Left cardiac atrium (tissue), 4 donors: ENCODE data around the gene PHOX2A. TPM values are rescaled to one million over a fixed set of nuclear protein-coding genes. Genes with fewer than 3 reads are reported as not detected.
"Not testable (repeated sequence)": the region's sequence is repeated elsewhere in the genome, so short reads cannot be mapped to it uniquely, and the experiment has no call there.

ENCODE experiments used
- ATAC-seq, 2 donors: fragments of 200-7000 bp; cut with Tn5 transposase; one replicate each; pipeline ENCODE4 v1.9.1; 2020; ENCODE audit warnings: mild to moderate bottlenecking in 2 of 2, moderate library complexity in 2 of 2
- DNase-seq: peaks from one replicate; pipeline ENCODE4 v3.0.0-alpha.2; 2020
- intact Hi-C, 2 donors: fragments of 100-400 bp; cut with DNase I; formaldehyde crosslinking; loops; one replicate each; pipeline versions ENCODE4 v1.14.1 to v1.15.1; 2022 to 2023
- total RNA-seq, 2 donors: library from RNA; stranded (reverse); fragmentation: NEBNext Ultra II Directional; extraction: Animal tissue kit (Norgen Biotek cat#: 25700); gene quantifications; one replicate each; pipeline ENCODE4 v1.2.1, GENCODE V29; 2021
- donor health status: DM: no; HTN: yes; CAD: no.
- donor health status: DM: no; HTN: yes; CAD: no; lungs with severe emphysema.
- donor health status: DM: yes; HTN: yes; CAD: no.
- donor health status: Dilated cardiomyopathy.

Gene PHOX2A
- total RNA-seq, 2 donors from 2014 or later: not detected

- DNase-seq (no peak), ATAC-seq (no peak)
- intact Hi-C loops: no loop called here
These were observed 16.4 kb downstream of the PHOX2A start for GRCh38 chr11:72227316-72228228.

- intact Hi-C loops: no loop called here
- ATAC-seq (no peak), DNase-seq (no peak)
These were observed 17.3 kb downstream of the PHOX2A start for GRCh38 chr11:72226701-72227100.

- DNase-seq (no peak), ATAC-seq (no peak)
- intact Hi-C loops: no loop called here
These were observed 18.5 kb downstream of the PHOX2A start for GRCh38 chr11:72225411-72225951.

- intact Hi-C loops: loop anchor here in 1 of 2 donors (5.0 kb wide), 1 partner anchor 187 kb away; no protein-coding TSS in a partner anchor
- ATAC-seq (peak; percentile 6 to 7), DNase-seq (peak; percentile 72)
These were observed 19.2 kb downstream of the PHOX2A start, which contains the start of gene INPPL1 for GRCh38 chr11:72224564-72225410. INPPL1 (plus strand) TSS chr11:72224767; CDS start chr11:72224985, 218 bp downstream.

GRCh38 chr11:72223615-72224563, 20.1 kb downstream of the PHOX2A start:
- DNase-seq (peak; percentile 79), ATAC-seq (peak; percentile 81 to 83)
- intact Hi-C loops: loop anchor here in 1 of 2 donors (5.0 kb wide), 1 partner anchor 187 kb away; no protein-coding TSS in a partner anchor

GRCh38 chr11:72222907-72223614, 20.9 kb downstream of the PHOX2A start:
- intact Hi-C loops: loop anchor here in 1 of 2 donors (5.0 kb wide), 1 partner anchor 186 kb away; no protein-coding TSS in a partner anchor
- peak; percentile 96 for DNase-seq

GRCh38 chr11:72222106-72222891, 21.7 kb downstream of the PHOX2A start:
- intact Hi-C loops: loop anchor here in 1 of 2 donors (5.0 kb wide), 1 partner anchor 185 kb away; no protein-coding TSS in a partner anchor
- DNase-seq (peak; percentile 19), ATAC-seq (no peak)

More at GRCh38 chr11:72222907-72223614, 20.9 kb downstream of the PHOX2A start:
- peak; percentile 88 to 91 for ATAC-seq

- DNase-seq (peak; percentile 25), ATAC-seq (no peak)
- intact Hi-C loops: loop anchor here in 1 of 2 donors (5.0 kb wide), 1 partner anchor 184 kb away; no protein-coding TSS in a partner anchor
These were observed 22.4 kb downstream of the PHOX2A start for GRCh38 chr11:72221386-72222075.

GRCh38 chr11:72220696-72221363, 23.1 kb downstream of the PHOX2A start:
- peak; percentile 17 for DNase-seq
- intact Hi-C loops: loop anchor here in 1 of 2 donors (5.0 kb wide), 1 partner anchor 184 kb away; no protein-coding TSS in a partner anchor
- no peak for ATAC-seq

GRCh38 chr11:72218251-72218745, 25.7 kb downstream of the PHOX2A start:
- DNase-seq: no peak
- no peak for ATAC-seq
- intact Hi-C loops: no loop called here

GRCh38 chr11:72217841-72218240, 26.1 kb downstream of the PHOX2A start:
- intact Hi-C loops: no loop called here
- no peak for ATAC-seq

GRCh38 chr11:72216638-72217037, 27.3 kb downstream of the PHOX2A start, which contains the start of gene FOLR2:
FOLR2 (plus strand) TSS chr11:72216794; CDS start chr11:72218585, 1,791 bp downstream.
- DNase-seq: no peak
- intact Hi-C loops: no loop called here
- ATAC-seq: peak in 1 of 2 donors; percentile 63

More at GRCh38 chr11:72217841-72218240, 26.1 kb downstream of the PHOX2A start:
- DNase-seq: no peak

GRCh38 chr11:72209101-72209500, 34.9 kb downstream of the PHOX2A start:
- DNase-seq (no peak), ATAC-seq (no peak)
- intact Hi-C loops: no loop called here

GRCh38 chr11:72208281-72208680, 35.7 kb downstream of the PHOX2A start:
- ATAC-seq (no peak), DNase-seq (no peak)
- intact Hi-C loops: no loop called here

- intact Hi-C loops, DNase-seq, ATAC-seq: not testable (repeated sequence)
These were observed 37.2 kb downstream of the PHOX2A start for GRCh38 chr11:72206794-72207193.
